Cardiac fibroblast (primary cell): ENCODE data around the gene NDC80.

Source experiments
- DNase-seq, 2 donors: peaks; one replicate each; pipeline versions ENCODE4 v3.0.0 to v3.0.0-alpha.2; 2010; ENCODE audit warnings: low read depth in 2 of 2
- H3K4me3 ChIP-seq, 2 donors: replicated peaks in 1 of 2; 1 replicate in 1 of 2; 2 replicates in 1 of 2; pipeline ENCODE4 v1.5.1; 2011; ENCODE audit warnings: low read depth in 2 of 2, low read length in 2 of 2, mild to moderate bottlenecking in 2 of 2, moderate library complexity in 1 of 2
- CTCF ChIP-seq: IDR thresholded peaks from one replicate; pipeline ENCODE4 v1.5.1; 2011; ENCODE audit warnings: low read depth, mild to moderate bottlenecking, low read length, inconsistent platforms

The NDC80 gene

GRCh38 chr18:2534906-2535305 lies 36.5 kb upstream of the NDC80 start:
- H3K4me3 ChIP-seq: no peak overlapping the region
- no peak for TF ChIP-seq CTCF
- DNase-seq: no peak

- no peak for TF ChIP-seq CTCF
- no peak overlapping the region for H3K4me3 ChIP-seq
- no peak for DNase-seq
Observed at GRCh38 chr18:2535419-2535910, 35.9 kb upstream of the NDC80 start.

GRCh38 chr18:2536063-2536462 lies 35.3 kb upstream of the NDC80 start:
- H3K4me3 ChIP-seq: no peak overlapping the region
- TF ChIP-seq CTCF: no peak
- DNase-seq: no peak

- no peak for TF ChIP-seq CTCF
- peak; percentile 78 to 80 for DNase-seq
- no peak overlapping the region for H3K4me3 ChIP-seq
Observed at GRCh38 chr18:2536493-2536892, 34.9 kb upstream of the NDC80 start.

- H3K4me3 ChIP-seq: no peak overlapping the region
- no peak for DNase-seq
- no peak for TF ChIP-seq CTCF
Observed at GRCh38 chr18:2537296-2537695, 34.1 kb upstream of the NDC80 start.

- no peak overlapping the region for H3K4me3 ChIP-seq
- no peak for TF ChIP-seq CTCF
- no peak for DNase-seq
Observed at GRCh38 chr18:2538236-2538635, 33.1 kb upstream of the NDC80 start.

- DNase-seq: peak in 1 of 2 donors; percentile 26
- TF ChIP-seq CTCF: no peak
- H3K4me3 ChIP-seq: no peak overlapping the region
Observed at GRCh38 chr18:2538844-2539243, 32.5 kb upstream of the NDC80 start.
